ENCODE measurements around the gene OTOG.

The OTOG gene

DNA sequence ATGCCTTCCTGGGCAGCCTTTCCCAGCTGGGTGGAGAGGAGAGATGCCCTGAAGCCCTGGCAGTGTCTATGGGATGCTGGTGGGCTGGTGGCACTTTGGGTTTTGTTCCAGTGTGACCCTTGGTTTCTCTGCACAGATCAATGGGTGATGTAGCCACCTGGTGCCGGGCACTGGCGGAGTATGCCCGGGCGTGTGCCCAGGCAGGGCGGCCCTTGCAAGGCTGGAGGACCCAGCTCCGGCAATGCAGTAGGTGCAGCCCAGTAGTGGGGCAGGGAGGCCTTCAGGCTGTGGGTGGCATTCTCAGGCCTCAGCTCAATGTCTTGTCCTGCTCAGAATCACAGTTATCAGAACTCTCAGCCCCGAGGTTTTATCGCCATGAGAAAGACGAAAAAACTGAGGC lies 11.9 kb downstream of the OTOG start:
- Mint-ChIP-seq H3K27me3 (peaks cover 3% of the 10 kb centered on the region), H3K36me3 (no peaks in the 10 kb centered on the region), H3K4me3 (no peak overlapping the region), H3K4me1 (ENCODE audit: low read depth) (no peaks in the 10 kb centered on the region), H3K9me3 (ENCODE audit: low read depth) (no peaks in the 10 kb centered on the region), H3K27ac (no peak overlapping the region)

- Mint-ChIP-seq H3K4me1 (ENCODE audit: low read depth) (no peaks in the 10 kb centered on the region), H3K27ac (no peak overlapping the region), H3K4me3 (no peak overlapping the region), H3K9me3 (ENCODE audit: low read depth) (no peaks in the 10 kb centered on the region), H3K27me3 (peaks cover 3% of the 10 kb centered on the region), H3K36me3 (no peaks in the 10 kb centered on the region)
Measured at GRCh38 chr11:17559341-17560087, 12.5 kb downstream of the OTOG start.

DNA sequence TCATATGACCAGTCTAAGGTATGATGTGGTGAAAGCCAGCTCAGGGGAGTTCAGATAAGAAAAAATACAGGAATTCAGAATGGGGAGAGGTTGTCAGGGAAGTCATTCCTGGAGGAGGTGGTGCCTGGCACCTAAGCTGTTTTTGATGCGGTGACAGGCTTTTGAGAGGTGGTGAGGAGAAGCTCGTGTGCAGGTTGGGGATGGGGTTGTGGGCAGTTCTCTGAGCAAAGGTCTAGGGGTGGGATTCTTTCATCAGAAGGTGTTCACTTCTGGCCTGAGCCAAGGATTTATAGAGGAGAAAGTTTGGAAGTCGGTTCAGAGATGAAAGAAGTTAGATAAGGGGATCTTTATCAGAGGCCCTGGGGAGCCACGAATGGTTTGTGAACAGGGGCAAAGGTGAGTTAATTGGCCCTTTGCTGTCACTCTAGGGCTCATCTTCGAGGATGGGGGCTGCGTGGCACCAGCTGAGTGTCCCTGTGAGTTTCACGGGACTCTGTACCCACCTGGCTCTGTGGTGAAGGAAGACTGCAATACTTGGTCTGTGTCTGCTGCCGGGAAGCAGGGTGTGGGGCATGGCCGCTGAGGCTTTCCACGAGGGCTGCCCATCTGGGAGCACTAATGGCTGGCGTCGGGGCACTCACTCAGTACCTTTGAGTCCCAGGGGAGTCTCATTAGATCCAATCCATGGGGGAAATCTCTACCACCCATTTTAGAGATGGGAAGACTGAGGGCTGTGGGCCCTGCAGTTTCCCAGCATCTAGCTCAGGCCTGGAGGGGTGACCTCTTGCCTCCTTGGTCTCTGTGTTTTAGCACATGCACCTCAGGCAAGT lies 13.4 kb downstream of the OTOG start:
- Mint-ChIP-seq H3K36me3 (no peaks in the 10 kb centered on the region), H3K27ac (no peak overlapping the region), H3K4me1 (ENCODE audit: low read depth) (no peaks in the 10 kb centered on the region), H3K27me3 (peaks cover 3% of the 10 kb centered on the region), H3K4me3 (no peak overlapping the region), H3K9me3 (ENCODE audit: low read depth) (no peaks in the 10 kb centered on the region)

GRCh38 chr11:17561111-17561415 lies 14.0 kb downstream of the OTOG start:
- H3K36me3 Mint-ChIP-seq, result no peaks in the 10 kb centered on the region
- H3K9me3 Mint-ChIP-seq (ENCODE audit: low read depth), result no peaks in the 10 kb centered on the region
- H3K27ac Mint-ChIP-seq, result no peak overlapping the region
- no peaks in the 10 kb centered on the region for H3K4me1 Mint-ChIP-seq (ENCODE audit: low read depth)
- peaks cover 3% of the 10 kb centered on the region for H3K27me3 Mint-ChIP-seq
- no peak overlapping the region for H3K4me3 Mint-ChIP-seq

DNA sequence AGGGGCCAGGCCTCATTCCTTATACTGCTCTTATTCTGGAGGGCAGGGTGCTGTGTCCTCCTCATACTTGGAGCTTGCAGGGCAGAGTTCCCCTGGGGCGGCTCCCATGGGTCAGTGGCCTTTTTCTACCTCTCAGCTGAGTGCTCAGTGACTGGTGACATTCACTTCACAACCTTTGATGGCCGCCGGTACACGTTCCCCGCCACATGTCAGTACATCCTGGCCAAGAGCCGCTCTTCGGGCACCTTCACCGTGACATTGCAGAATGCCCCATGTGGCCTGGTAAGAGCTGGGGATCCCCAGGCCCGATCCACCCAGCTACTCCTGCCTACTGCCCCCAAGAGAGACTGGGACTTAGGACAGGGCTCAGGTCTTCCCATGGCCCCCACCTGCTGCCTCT lies 14.5 kb downstream of the OTOG start:
- Mint-ChIP-seq H3K4me1 (ENCODE audit: low read depth) (no peaks in the 10 kb centered on the region), H3K9me3 (ENCODE audit: low read depth) (no peaks in the 10 kb centered on the region), H3K4me3 (no peak overlapping the region), H3K27me3 (peaks cover 3% of the 10 kb centered on the region), H3K27ac (no peak overlapping the region), H3K36me3 (no peaks in the 10 kb centered on the region)

GRCh38 chr11:17563231-17563646 lies 16.2 kb downstream of the OTOG start:
- no peaks in the 10 kb centered on the region for H3K4me1 Mint-ChIP-seq (ENCODE audit: low read depth)
- no peak overlapping the region for H3K27ac Mint-ChIP-seq
- no peaks in the 10 kb centered on the region for H3K9me3 Mint-ChIP-seq (ENCODE audit: low read depth)
- no peaks in the 10 kb centered on the region for H3K27me3 Mint-ChIP-seq
- no peak overlapping the region for H3K4me3 Mint-ChIP-seq
- H3K36me3 Mint-ChIP-seq, result no peaks in the 10 kb centered on the region

GRCh38 chr11:17563961-17564686 lies 17.1 kb downstream of the OTOG start:
- no peaks in the 10 kb centered on the region for H3K36me3 Mint-ChIP-seq

GRCh38 chr11:17564687-17565042 lies 17.6 kb downstream of the OTOG start:
- Mint-ChIP-seq H3K4me1 (ENCODE audit: low read depth) (no peaks in the 10 kb centered on the region), H3K9me3 (ENCODE audit: low read depth) (no peaks in the 10 kb centered on the region), H3K4me3 (no peak overlapping the region), H3K27ac (no peak overlapping the region), H3K36me3 (no peaks in the 10 kb centered on the region), H3K27me3 (no peaks in the 10 kb centered on the region)

More at GRCh38 chr11:17563961-17564686, 17.1 kb downstream of the OTOG start:
- no peaks in the 10 kb centered on the region for H3K27me3 Mint-ChIP-seq
- H3K4me1 Mint-ChIP-seq (ENCODE audit: low read depth), result no peaks in the 10 kb centered on the region
- no peak overlapping the region for H3K4me3 Mint-ChIP-seq
- H3K9me3 Mint-ChIP-seq (ENCODE audit: low read depth), result no peaks in the 10 kb centered on the region
- no peak overlapping the region for H3K27ac Mint-ChIP-seq

- peaks cover 2% of the 10 kb centered on the region for H3K27me3 Mint-ChIP-seq
- H3K36me3 Mint-ChIP-seq, result no peaks in the 10 kb centered on the region
- H3K4me1 Mint-ChIP-seq (ENCODE audit: low read depth), result peaks cover 3% of the 10 kb centered on the region
- no peak overlapping the region for H3K27ac Mint-ChIP-seq
- H3K4me3 Mint-ChIP-seq, result no peak overlapping the region
- no peaks in the 10 kb centered on the region for H3K9me3 Mint-ChIP-seq (ENCODE audit: low read depth)
Measured at GRCh38 chr11:17568944-17569343, 21.9 kb downstream of the OTOG start.

GRCh38 chr11:17570034-17570433 lies 23.0 kb downstream of the OTOG start:
- H3K4me3 Mint-ChIP-seq, result no peak overlapping the region
- H3K4me1 Mint-ChIP-seq (ENCODE audit: low read depth), result peaks cover 3% of the 10 kb centered on the region
- no peaks in the 10 kb centered on the region for H3K9me3 Mint-ChIP-seq (ENCODE audit: low read depth)
- no peak overlapping the region for H3K27ac Mint-ChIP-seq
- H3K27me3 Mint-ChIP-seq, result peaks cover 2% of the 10 kb centered on the region
- H3K36me3 Mint-ChIP-seq, result no peaks in the 10 kb centered on the region

- no peak overlapping the region for H3K27ac Mint-ChIP-seq
Measured at GRCh38 chr11:17571431-17572358, 24.6 kb downstream of the OTOG start.

GRCh38 chr11:17572359-17572690 lies 25.3 kb downstream of the OTOG start:
- H3K27ac Mint-ChIP-seq, result no peak overlapping the region
- peaks cover 3% of the 10 kb centered on the region for H3K4me1 Mint-ChIP-seq (ENCODE audit: low read depth)
- peaks cover 2% of the 10 kb centered on the region for H3K27me3 Mint-ChIP-seq
- H3K4me3 Mint-ChIP-seq, result no peak overlapping the region
- no peaks in the 10 kb centered on the region for H3K36me3 Mint-ChIP-seq
- H3K9me3 Mint-ChIP-seq (ENCODE audit: low read depth), result no peaks in the 10 kb centered on the region

More at GRCh38 chr11:17571431-17572358, 24.6 kb downstream of the OTOG start:
- Mint-ChIP-seq H3K27me3 (peaks cover 2% of the 10 kb centered on the region), H3K36me3 (no peaks in the 10 kb centered on the region), H3K9me3 (ENCODE audit: low read depth) (no peaks in the 10 kb centered on the region), H3K4me3 (no peak overlapping the region), H3K4me1 (ENCODE audit: low read depth) (peaks cover 3% of the 10 kb centered on the region)

DNA sequence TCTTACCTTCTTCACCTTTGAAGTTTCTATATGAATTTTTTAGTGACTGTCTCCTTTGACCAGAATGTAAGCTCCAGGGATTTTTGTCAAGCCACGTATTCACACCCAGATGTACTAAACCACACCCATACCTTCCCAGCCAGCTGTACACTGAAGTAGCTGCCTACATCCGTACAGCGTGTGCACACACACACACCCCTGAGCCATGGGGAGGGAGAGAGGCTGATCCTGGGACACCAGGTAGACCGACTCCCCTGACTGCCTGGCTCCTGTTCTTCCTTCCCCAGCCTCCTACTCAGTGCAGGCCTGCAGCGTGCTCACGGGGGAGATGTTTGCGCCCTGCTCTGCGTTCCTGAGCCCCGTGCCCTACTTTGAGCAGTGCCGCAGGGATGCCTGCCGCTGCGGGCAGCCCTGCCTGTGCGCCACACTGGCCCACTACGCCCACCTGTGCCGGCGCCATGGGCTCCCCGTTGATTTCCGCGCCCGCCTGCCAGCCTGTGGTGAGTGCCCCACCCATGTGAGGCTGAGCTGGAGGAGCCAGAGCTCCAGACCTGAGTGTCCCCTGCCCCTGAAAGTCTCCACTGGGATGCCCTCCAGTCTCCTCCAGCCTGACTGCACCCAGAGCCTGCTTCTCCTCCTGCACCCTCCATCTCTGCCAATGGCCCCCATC lies 25.9 kb downstream of the OTOG start:
- no peaks in the 10 kb centered on the region for H3K9me3 Mint-ChIP-seq (ENCODE audit: low read depth)
- no peak overlapping the region for H3K27ac Mint-ChIP-seq
- peaks cover 3% of the 10 kb centered on the region for H3K4me1 Mint-ChIP-seq (ENCODE audit: low read depth)
- H3K27me3 Mint-ChIP-seq, result peaks cover 2% of the 10 kb centered on the region
- no peaks in the 10 kb centered on the region for H3K36me3 Mint-ChIP-seq
- no peak overlapping the region for H3K4me3 Mint-ChIP-seq

GRCh38 chr11:17573526-17573925 lies 26.5 kb downstream of the OTOG start:
- Mint-ChIP-seq H3K4me3 (no peak overlapping the region), H3K9me3 (ENCODE audit: low read depth) (no peaks in the 10 kb centered on the region)

More at GRCh38 chr11:17573526-17573925, 26.5 kb downstream of the OTOG start:
- Mint-ChIP-seq H3K4me1 (ENCODE audit: low read depth) (peaks cover 3% of the 10 kb centered on the region), H3K36me3 (no peaks in the 10 kb centered on the region), H3K27ac (no peak overlapping the region), H3K27me3 (peaks cover 2% of the 10 kb centered on the region)

All from activated naive CD8-positive, alpha-beta T cell (primary cell).